ENCODE measurements around the gene TAF1A. TPM values are rescaled to one million over a fixed set of nuclear protein-coding genes. Genes with fewer than 3 reads are reported as not detected.
"Not testable (repeated sequence)": the region's sequence is repeated elsewhere in the genome, so short reads cannot be mapped to it uniquely, and the experiment has no call there.

TAF1A gene
- total RNA-seq, 1 donor from 2014 or later = 19.2 TPM

DNA sequence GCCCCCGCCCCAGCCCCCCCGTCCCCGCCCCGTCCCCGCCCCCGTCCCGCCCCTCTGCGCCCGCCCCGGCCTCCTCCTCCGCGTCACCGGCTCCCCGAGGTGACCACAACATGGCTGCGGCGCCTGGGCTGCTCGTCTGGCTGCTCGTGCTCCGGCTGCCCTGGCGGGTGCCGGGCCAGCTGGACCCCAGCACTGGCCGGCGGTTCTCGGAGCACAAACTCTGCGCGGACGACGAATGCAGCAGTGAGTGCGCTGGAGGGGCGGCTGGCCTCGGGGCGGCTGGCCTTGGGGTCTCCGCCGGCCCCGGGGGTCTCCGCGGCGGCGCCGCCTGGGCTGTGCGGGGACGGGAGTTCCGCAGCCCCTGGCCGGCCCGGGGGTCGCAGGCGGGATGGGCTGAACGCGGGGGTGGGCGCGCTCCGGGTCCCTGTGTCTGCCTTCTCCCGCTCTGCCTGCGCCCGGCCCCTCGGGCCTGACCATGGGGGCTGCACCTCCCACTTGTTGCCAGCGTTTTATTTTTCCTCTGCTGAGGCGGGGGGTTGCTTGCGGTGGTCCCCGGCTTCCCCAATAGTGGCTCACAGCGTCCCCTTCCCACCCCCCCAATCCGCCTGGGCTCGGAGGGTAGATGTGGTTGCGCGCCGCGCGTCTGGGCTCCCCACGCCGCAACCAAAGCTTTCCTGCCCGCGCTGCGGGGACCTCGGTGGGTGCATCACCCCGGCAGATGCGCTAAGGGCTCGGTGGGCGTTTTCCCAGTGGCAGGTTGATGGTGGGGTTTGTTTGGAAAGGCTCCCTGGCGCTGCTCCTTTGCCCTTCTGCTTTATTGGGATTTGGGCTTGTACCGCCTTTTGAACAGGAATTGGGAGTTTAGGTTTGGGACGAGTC is 28.5 kb upstream of the TAF1A start, which contains the start of gene MIA3:
Gene MIA3, plus strand, starts transcription at position 97 of the 879 bp plus-strand sequence. Its CDS starts 14 bp downstream, at position 111.
- H3K4me3 Mint-ChIP-seq = peak within 1 kb of the TSS; percentile 85

DNA sequence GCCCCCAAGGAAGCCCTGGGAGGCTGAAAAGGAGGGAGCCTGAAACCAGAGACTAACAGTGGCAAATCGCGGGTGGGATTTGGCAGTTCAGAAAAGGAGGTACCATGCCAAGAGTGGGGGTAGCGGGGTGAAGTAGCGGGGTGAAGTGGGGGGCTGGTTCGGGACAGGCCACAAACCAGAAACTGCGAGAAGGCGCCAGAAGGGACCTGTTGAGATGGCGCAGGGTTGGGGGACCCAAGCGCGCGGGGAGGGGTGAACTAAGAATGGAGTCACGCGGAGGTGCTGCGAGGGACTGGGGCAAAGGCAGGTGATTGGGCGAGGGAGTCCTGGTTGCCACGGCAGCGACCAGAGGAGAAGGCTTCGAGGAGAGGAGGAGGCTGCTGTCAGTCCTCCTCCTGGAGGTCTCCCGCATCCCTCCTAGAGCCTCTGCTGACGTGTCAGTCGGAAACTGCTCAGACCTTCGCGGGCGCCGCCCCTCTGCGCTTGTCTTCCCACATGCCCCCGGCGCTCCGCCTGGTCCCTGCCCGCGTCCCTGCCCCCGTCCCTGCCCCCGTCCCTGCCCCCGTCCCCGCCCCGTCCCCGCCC is 27.7 kb upstream of the TAF1A start:
- Mint-ChIP-seq H3K4me3 (peak overlapping the region; percentile 82), H3K27me3 (ENCODE audit: insufficient read depth) (peaks cover 26% of the 10 kb centered on the region), H3K36me3 (ENCODE audit: low read depth) (peaks cover 3% of the 10 kb centered on the region), H3K9me3 (no peaks in the 10 kb centered on the region), H3K27ac (peak overlapping the region; percentile 92), H3K4me1 (ENCODE audit: low read depth) (peaks cover 34% of the 10 kb centered on the region)
- peak; percentile 86 for DNase-seq (ENCODE audit: low spot score)
- intact Hi-C loops (cut with micrococcal nuclease) = loop anchor here (1.0 to 5.0 kb wide), 7 partner anchors 17 to 525 kb away; partner anchors contain the start of genes AIDA, BROX, TAF1A and TLR5

More for the DNA sequence above, 28.5 kb upstream of the TAF1A start, which contains the start of gene MIA3:
- peaks cover 20% of the 10 kb centered on the region for H3K27me3 Mint-ChIP-seq (ENCODE audit: insufficient read depth)
- intact Hi-C loops (cut with micrococcal nuclease) = loop anchor here (5.0 kb wide), 1 partner anchor 524 kb away; the partner anchor contains the start of gene TLR5
- no peaks in the 10 kb centered on the region for H3K9me3 Mint-ChIP-seq
- H3K36me3 Mint-ChIP-seq (ENCODE audit: low read depth) = peaks cover 7% of the 10 kb centered on the region
- DNase-seq (ENCODE audit: low spot score) = peak; percentile 71
- peaks cover 34% of the 10 kb centered on the region for H3K4me1 Mint-ChIP-seq (ENCODE audit: low read depth)
- peak within 1 kb of the TSS; percentile 92 for H3K27ac Mint-ChIP-seq

- Mint-ChIP-seq H3K9me3 (no peaks in the 10 kb centered on the region), H3K27ac (no peak overlapping the region), H3K27me3 (ENCODE audit: insufficient read depth) (peaks cover 32% of the 10 kb centered on the region), H3K4me1 (ENCODE audit: low read depth) (peaks cover 34% of the 10 kb centered on the region), H3K4me3 (peak overlapping the region; percentile 82), H3K36me3 (ENCODE audit: low read depth) (peaks cover 3% of the 10 kb centered on the region)
- no peak for DNase-seq (ENCODE audit: low spot score)
- intact Hi-C loops (cut with micrococcal nuclease) = loop anchor here (5.0 kb wide), 1 partner anchor 526 kb away; the partner anchor contains the start of gene TLR5
Observed at GRCh38 chr1:222616525-222616924, 26.8 kb upstream of the TAF1A start.

DNA sequence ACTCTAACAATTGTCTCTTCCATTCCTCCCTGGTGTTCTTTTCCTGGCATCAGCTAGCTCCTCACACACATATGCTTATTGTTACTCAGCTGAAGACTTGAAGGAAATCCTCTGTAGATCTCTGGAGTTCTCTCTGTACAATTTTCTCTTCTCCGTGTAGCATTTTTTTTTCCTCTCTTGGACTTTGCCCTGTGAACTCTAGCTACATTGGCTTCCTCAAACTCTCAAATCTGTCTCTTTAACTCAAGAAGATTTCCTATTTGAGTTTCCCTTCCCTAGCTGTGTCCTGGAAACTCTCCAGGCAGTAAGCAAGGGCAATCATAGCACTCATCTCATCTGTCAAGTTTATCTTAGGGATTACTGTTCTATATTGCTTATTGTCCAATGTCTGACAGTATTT is 23.9 kb upstream of the TAF1A start:
- Mint-ChIP-seq H3K27ac (no peak overlapping the region), H3K27me3 (ENCODE audit: insufficient read depth) (peaks cover 46% of the 10 kb centered on the region), H3K9me3 (no peaks in the 10 kb centered on the region), H3K4me3 (no peak overlapping the region), H3K36me3 (ENCODE audit: low read depth) (no peaks in the 10 kb centered on the region), H3K4me1 (ENCODE audit: low read depth) (peaks cover 6% of the 10 kb centered on the region)
- intact Hi-C loops (cut with micrococcal nuclease) = no loop called here
- no peak for DNase-seq (ENCODE audit: low spot score)

- Mint-ChIP-seq H3K9me3 (no peaks in the 10 kb centered on the region), H3K36me3 (ENCODE audit: low read depth) (no peaks in the 10 kb centered on the region), H3K27ac (no peak overlapping the region), H3K27me3 (ENCODE audit: insufficient read depth) (peaks cover 46% of the 10 kb centered on the region), H3K4me3 (no peak overlapping the region), H3K4me1 (ENCODE audit: low read depth) (no peaks in the 10 kb centered on the region)
- no peak for DNase-seq (ENCODE audit: low spot score)
- intact Hi-C loops (cut with micrococcal nuclease) = no loop called here
Observed at GRCh38 chr1:222610728-222611127, 21.0 kb upstream of the TAF1A start.

DNA sequence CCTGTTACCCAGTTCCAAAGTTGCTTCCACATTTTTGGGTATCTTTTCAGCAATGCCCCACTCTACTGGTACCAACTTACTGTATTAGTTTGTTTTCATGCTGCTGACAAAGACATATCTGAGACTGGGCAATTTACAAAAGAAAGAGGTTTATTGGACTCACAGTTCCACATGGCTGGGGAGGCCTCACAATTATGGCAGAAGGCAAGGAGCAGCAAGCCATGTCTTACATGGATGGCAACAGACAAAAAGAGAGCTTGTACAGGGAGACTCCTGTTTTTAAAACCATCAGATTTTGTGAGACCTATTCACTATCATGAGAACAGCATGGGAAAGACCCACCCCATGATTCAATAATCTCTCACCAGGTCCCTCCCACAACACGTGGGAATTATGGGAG is 19.4 kb upstream of the TAF1A start:
- H3K36me3 Mint-ChIP-seq (ENCODE audit: low read depth); H3K4me3 Mint-ChIP-seq; DNase-seq (ENCODE audit: low spot score); H3K27ac Mint-ChIP-seq; H3K4me1 Mint-ChIP-seq (ENCODE audit: low read depth); intact Hi-C loops (cut with micrococcal nuclease); H3K9me3 Mint-ChIP-seq: not testable (repeated sequence)
- H3K27me3 Mint-ChIP-seq (ENCODE audit: insufficient read depth) = peaks cover 41% of the 10 kb centered on the region

- H3K27me3 Mint-ChIP-seq (ENCODE audit: insufficient read depth) = peaks cover 29% of the 10 kb centered on the region
- H3K9me3 Mint-ChIP-seq = no peaks in the 10 kb centered on the region
- no peaks in the 10 kb centered on the region for H3K36me3 Mint-ChIP-seq (ENCODE audit: low read depth)
Observed at GRCh38 chr1:222606757-222607156, 17.0 kb upstream of the TAF1A start.

DNA sequence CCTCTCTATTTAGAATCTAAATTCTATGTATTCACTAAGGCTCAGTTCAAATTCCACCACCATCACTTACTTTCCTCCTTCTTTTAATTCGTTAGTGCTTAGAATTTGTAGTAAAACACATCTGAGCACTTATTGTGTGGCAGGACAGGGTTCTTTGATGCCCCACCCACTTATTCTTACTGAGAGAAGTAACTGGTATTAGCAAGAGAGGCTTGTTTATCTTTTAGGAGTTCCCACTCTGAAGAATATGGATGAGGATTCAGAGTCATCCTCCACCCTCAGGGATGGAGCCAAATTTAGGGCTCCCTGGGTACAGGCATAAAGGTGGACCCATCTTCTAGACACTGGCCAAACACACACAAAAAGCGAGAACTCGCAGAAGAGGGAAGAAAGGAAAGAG is 11.5 kb upstream of the TAF1A start:
- H3K9me3 Mint-ChIP-seq = no peaks in the 10 kb centered on the region
- no peak overlapping the region for H3K4me3 Mint-ChIP-seq
- no peaks in the 10 kb centered on the region for H3K36me3 Mint-ChIP-seq (ENCODE audit: low read depth)
- intact Hi-C loops (cut with micrococcal nuclease) = no loop called here
- no peak for DNase-seq (ENCODE audit: low spot score)
- H3K27me3 Mint-ChIP-seq (ENCODE audit: insufficient read depth) = peaks cover 15% of the 10 kb centered on the region
- no peaks in the 10 kb centered on the region for H3K4me1 Mint-ChIP-seq (ENCODE audit: low read depth)
- H3K27ac Mint-ChIP-seq = no peak overlapping the region

More at GRCh38 chr1:222606757-222607156, 17.0 kb upstream of the TAF1A start:
- Mint-ChIP-seq H3K4me1 (ENCODE audit: low read depth) (no peaks in the 10 kb centered on the region), H3K27ac (no peak overlapping the region), H3K4me3 (no peak overlapping the region)
- no peak for DNase-seq (ENCODE audit: low spot score)
- intact Hi-C loops (cut with micrococcal nuclease) = no loop called here

DNA sequence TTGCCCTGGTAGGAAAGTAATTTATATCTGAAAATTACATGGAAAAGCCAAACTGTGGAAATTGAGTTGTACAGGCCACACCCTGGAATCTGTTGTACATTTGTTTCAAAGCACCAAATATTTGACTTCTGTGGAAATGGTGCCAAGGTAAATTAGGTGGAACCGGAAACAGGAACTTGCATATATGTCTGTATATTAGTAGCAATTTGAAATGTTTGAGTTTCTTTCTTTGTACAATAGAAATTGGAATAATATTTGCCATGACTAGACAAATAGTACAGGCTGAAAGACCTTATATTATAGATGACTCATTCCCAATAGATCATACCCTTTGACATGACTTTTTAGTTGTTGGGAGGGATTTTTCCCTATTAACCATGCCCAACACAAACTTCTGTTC is 10.5 kb upstream of the TAF1A start:
- no peak overlapping the region for H3K4me3 Mint-ChIP-seq
- H3K36me3 Mint-ChIP-seq (ENCODE audit: low read depth) = no peaks in the 10 kb centered on the region
- intact Hi-C loops (cut with micrococcal nuclease) = no loop called here
- DNase-seq (ENCODE audit: low spot score) = no peak
- H3K9me3 Mint-ChIP-seq = no peaks in the 10 kb centered on the region
- no peaks in the 10 kb centered on the region for H3K4me1 Mint-ChIP-seq (ENCODE audit: low read depth)
- H3K27ac Mint-ChIP-seq = no peak overlapping the region
- H3K27me3 Mint-ChIP-seq (ENCODE audit: insufficient read depth) = peaks cover 11% of the 10 kb centered on the region

DNA sequence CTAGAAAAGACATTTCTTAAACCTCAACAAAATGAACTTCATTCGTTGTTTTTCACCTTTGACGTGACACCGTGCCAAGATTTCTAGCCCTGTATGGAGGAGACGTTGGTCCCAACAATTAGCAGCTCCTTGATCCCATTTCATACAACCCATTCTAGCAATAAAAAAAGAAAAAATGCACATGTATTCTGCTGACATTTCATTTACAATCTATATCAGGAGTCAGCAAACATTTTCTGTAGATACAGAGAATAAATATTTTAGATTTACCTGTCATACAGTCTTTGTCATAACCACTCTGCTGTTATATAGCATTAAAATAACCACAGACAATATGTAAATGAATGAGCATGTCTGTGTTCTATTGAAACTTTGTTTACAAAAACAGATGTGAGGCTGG is 7.0 kb upstream of the TAF1A start:
- Mint-ChIP-seq H3K27ac (no peak overlapping the region), H3K4me1 (ENCODE audit: low read depth) (no peaks in the 10 kb centered on the region), H3K27me3 (ENCODE audit: insufficient read depth) (peaks cover 10% of the 10 kb centered on the region), H3K4me3 (no peak overlapping the region), H3K9me3 (no peaks in the 10 kb centered on the region), H3K36me3 (ENCODE audit: low read depth) (peaks cover 1% of the 10 kb centered on the region)
- intact Hi-C loops (cut with micrococcal nuclease) = no loop called here
- no peak for DNase-seq (ENCODE audit: low spot score)

GRCh38 chr1:222594789-222595188 is 5.1 kb upstream of the TAF1A start:
- Mint-ChIP-seq H3K9me3 (no peaks in the 10 kb centered on the region), H3K36me3 (ENCODE audit: low read depth) (peaks cover 6% of the 10 kb centered on the region), H3K27me3 (ENCODE audit: insufficient read depth) (peaks cover 8% of the 10 kb centered on the region), H3K4me1 (ENCODE audit: low read depth) (peaks cover 7% of the 10 kb centered on the region), H3K27ac (no peak overlapping the region), H3K4me3 (no peak overlapping the region)
- DNase-seq (ENCODE audit: low spot score) = no peak
- intact Hi-C loops (cut with micrococcal nuclease) = loop anchor here (5.0 kb wide), 1 partner anchor 882 kb away; no protein-coding TSS in a partner anchor

DNA sequence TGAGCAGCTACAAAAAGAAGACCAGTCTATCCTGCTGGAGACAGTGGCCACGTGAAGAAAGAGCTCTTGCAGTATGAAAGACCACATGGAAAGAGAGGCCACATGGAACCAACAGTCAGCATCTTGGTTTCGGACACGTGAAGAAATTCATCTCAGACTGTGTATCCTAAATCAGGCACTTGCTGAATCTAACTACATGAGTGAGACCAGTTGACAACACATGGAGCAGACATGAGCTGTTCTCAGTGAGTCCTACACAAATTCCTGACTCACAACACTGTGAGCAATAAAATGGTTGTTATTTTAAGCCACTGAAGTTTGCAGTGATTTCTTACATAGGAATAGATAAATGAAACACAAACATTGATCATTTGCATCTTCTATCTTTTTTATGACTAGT is 2.4 kb upstream of the TAF1A start:
- DNase-seq (ENCODE audit: low spot score) = no peak
- H3K9me3 Mint-ChIP-seq = no peaks in the 10 kb centered on the region
- intact Hi-C loops (cut with micrococcal nuclease) = loop anchor here (5.0 kb wide), 1 partner anchor 880 kb away; no protein-coding TSS in a partner anchor
- no peak overlapping the region for H3K4me3 Mint-ChIP-seq
- H3K27ac Mint-ChIP-seq = no peak overlapping the region
- peaks cover 12% of the 10 kb centered on the region for H3K36me3 Mint-ChIP-seq (ENCODE audit: low read depth)
- peaks cover 23% of the 10 kb centered on the region for H3K4me1 Mint-ChIP-seq (ENCODE audit: low read depth)
- peaks cover 6% of the 10 kb centered on the region for H3K27me3 Mint-ChIP-seq (ENCODE audit: insufficient read depth)

GRCh38 chr1:222588135-222588534 is 1.6 kb downstream of the TAF1A start:
- Mint-ChIP-seq H3K27ac (no peak overlapping the region), H3K4me3 (peak overlapping the region; percentile 45), H3K4me1 (ENCODE audit: low read depth) (peaks cover 37% of the 10 kb centered on the region), H3K9me3 (no peaks in the 10 kb centered on the region), H3K27me3 (ENCODE audit: insufficient read depth) (peaks cover 6% of the 10 kb centered on the region), H3K36me3 (ENCODE audit: low read depth) (peaks cover 26% of the 10 kb centered on the region)
- DNase-seq (ENCODE audit: low spot score) = no peak
- intact Hi-C loops (cut with micrococcal nuclease) = loop anchor here (2.0 to 5.0 kb wide), 3 partner anchors 123 to 1151 kb away; partner anchors contain the start of genes AIDA and BROX
